CD4-positive, alpha-beta T cell treated with Interleukin-6 at 100 ng/mL for 8 hours (primary cell): ENCODE measurements around the gene STX10.
"Not testable (repeated sequence)": the region's sequence is repeated elsewhere in the genome, so short reads cannot be mapped to it uniquely, and the experiment has no call there.

Source experiments
- DNase-seq: peaks from one replicate; pipeline ENCODE4 v3.0.0-alpha.2; 2020; ENCODE audit warnings: mixed read lengths, low spot score

STX10 gene

DNA sequence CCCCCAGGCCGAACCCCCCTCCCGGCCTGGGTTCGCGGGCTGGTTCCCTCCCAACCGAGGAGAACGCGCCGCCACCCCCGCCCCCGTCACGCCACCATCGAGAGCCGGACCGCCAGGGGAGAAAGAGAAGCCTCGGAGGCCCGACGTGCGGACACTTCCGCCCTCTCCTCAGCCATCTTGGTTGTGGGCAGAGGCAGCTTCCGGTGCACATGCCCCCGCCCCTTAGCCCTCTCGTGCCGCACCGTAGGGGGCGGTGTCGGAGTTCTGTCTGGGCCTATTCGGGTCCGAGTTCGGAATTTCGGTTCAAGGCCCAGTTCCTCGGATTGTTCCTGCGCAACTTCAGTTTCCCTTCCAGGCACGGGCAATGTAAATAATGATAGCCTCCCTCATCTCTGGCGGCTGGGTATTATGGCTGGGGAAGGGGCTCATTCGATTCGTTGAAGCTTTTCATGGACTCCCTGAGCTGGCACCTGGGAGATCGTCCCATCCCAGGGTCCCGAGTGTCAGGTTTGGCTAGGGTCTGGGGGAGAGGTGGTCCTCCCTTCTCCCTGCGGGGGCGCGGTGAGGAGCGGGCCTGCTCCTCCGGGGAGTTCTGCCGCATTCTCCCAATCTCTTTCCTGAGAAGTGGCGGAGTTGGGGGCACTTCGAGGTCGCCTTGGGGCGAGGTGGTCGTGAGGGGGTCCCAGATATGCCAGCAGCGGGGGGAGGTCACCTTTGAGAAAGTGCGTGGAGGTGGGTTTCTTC lies at the start of gene STX10, which contains the start of gene IER2:
Gene STX10, minus strand, starts transcription at position 189 of the 744 bp plus-strand sequence. CDS start 202 bp downstream, outside the sequence.
Gene IER2, plus strand, starts transcription at position 225 of the 744 bp plus-strand sequence. CDS start 2,776 bp downstream, outside the sequence.
- peak; percentile 94 for DNase-seq

DNA sequence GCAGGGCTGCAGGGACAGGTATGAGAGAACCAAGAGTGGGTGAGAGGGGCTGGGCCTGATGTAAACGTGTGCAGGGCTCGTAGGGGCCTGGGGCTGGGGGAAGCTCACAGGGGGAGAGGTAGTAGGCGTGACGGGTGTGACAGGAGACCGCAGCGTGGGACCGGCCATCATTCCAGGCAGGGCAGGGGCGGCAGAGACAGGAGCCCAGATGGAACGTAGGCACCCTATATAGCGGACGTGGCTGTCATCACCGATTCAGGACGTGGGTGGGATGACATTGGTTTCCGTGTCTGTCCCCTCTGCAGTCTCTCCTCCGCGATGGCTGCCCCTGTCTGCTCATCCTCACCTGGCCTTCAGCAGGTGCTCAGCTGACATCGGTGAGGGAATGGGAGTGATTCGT lies 48.5 kb upstream of the STX10 start:
- DNase-seq, result no peak

- peak; percentile 66 for DNase-seq
Measured at GRCh38 chr19:13195678-13196077, 45.5 kb upstream of the STX10 start.

DNA sequence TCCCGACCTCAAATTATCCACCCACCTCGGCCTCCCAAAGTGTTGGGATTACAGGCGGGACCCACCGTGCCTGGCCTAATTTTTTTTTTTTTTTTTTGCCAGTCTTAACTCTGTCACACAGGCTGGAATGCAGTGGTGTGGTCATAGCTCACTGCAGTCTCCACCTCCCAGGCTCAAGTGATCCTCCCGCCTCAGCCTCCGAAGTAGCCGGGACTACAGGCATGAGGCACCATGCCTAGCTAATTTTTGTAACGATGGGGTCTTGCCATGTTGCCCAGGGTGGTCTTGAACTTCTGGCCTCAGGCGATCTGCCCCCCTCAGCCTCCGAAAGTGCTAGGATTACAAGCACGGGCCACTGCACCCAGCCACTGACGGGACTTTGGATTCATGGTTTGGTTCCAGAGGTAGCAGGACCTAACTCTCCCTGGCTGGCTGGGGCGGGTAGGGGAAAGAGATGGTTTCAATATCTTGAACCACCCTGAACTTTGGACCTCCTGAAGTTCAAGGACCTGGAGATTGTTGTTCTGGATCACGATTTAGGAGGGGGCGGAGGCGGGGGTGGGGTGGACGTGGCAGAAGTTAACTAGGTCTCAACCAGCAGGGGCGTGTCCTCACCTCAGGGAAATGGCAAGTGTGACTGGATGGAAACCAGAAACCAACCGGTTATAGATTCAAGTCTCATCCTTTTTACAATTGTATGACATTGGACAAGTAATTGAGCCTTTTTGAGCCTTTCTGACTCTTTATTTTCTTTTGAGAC lies 40.8 kb upstream of the STX10 start:
- DNase-seq, result no peak

- DNase-seq, result no peak
Measured at GRCh38 chr19:13189600-13189999, 39.4 kb upstream of the STX10 start.

DNA sequence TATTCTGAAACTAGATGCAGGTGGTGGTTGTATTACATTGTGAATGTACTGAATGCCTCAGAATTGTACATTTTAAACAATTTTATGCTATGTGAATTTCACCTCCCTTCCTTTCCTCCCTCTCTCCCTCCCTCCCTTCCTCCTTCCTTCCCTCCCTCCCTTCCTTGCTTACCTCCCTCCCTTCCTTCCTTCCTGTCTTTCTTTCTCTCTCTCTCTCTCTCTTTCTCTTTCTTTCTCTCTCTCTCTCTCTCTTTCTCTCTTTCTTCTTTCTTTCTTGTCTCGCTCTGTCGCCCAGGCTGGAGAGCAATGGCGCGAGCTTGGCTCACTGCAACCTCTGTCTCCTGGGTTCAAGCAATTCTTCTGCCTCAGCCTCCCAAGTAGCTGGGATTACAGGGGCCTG lies 37.2 kb upstream of the STX10 start:
- DNase-seq, result no peak

DNA sequence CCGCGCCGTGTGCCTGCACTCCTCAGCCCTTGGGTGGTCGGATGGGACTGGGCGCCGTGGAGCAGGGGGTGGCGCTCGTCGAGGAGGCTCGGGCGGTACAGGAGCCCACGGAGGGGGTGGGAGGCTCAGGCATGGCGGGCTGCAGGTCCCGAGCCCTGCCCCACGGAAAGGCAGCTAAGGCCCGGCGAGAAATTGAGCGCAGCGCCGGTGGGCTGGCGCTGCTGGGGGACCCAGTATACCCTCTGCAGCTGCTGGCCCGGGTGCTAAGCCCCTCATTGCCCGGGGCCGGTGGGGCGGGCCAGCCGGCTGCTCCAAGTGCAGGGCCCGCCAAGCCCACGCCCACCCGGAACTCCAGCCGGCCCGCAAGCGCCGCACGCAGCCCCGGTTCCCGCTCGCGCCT lies 36.5 kb upstream of the STX10 start:
- not testable (repeated sequence) for DNase-seq

DNA sequence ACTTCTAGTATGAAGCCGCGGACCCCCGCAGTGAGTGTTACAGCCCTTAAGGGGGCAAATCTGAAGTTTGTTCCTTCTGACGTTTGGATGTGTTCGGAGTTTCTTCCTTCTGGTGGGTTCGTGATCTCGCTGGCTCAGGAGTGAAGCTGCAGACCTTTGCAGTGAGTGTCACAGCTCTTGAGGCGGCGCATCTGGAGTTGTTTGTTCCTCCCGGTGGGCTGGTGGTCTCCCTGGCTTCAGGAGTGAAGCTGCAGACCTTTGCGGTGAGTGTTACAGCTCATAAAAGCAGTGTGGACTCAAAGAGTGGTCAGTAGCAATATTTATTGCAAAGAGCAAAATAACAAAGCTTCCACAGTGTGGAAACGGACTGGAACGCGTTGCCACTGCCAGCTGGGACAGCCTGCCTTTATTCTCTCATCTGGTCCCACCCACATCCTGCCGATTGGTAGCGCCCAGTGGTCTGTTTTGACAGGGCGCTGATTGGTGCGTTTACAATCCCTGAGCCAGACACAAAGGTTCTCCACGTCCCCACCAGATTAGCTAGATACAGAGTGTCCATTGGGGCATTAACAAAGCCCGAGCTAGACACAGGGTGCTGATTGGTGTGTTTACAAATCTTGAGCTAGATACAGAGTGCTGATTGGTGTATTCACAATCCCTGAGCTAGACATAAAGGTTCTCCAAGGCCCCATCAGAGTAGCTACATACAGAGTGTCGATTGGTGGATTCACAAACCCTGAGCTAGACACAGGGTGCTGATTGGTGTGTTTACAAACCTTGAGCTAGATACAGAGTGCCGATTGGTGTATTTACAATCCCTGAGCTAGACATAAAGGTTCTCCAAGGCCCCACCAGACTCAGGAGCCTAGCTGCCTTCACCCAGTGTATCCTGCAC lies 35.8 kb upstream of the STX10 start:
- not testable (repeated sequence) for DNase-seq

GRCh38 chr19:13184926-13185325 lies 34.8 kb upstream of the STX10 start:
- DNase-seq, result not testable (repeated sequence)

DNA sequence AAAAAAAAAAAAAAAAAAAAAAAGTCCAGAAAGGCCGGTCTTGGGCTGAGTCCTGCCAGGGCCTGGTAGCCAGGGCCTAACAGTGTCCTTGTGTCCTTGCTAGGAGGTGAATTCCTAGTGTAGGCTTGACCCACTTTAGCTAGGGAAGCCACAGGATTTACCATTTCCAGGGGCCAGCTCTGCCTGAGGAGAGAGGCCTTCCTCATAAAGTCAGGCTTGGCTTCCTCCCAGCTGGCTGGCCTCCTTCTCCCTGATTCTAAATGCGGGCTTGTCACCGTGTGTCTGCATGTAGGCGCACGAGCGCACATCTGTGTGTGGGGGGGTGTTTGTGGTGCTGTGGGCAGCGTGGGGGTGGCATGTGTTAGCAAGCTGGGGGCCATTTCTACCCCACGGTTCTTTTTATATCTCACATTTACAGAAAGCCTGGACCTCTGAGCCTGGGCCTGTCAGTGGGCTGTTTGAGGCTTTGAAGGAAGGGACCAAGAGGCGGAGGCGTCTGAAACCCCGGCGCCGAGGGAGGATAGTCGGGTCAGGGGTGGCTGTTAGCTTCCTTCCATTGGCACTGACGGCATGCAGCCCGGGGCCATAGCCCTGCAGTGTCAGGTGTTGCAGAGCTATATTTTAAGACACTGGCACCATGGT lies 31.7 kb upstream of the STX10 start:
- peak; percentile 19 for DNase-seq

DNA sequence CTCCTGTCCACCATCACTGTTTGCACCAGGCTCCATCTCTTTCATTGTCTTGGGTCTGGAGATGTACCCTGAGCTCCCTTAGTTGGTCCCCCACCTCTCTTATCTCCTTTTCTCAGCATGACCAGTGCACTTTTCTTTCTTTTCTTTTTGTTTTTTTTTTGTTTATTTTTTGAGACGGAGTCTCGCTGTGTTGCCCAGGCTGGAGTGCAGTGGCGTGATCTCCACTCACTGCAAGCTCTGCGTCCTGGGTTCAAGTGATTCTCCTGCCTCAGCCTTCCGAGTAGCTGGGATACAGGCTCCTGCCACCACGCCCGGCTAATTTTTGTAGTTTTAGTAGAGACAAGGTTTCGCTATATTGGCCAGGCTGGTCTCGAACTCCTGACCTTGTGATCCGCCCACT lies 28.1 kb upstream of the STX10 start:
- DNase-seq, result not testable (repeated sequence)

DNA sequence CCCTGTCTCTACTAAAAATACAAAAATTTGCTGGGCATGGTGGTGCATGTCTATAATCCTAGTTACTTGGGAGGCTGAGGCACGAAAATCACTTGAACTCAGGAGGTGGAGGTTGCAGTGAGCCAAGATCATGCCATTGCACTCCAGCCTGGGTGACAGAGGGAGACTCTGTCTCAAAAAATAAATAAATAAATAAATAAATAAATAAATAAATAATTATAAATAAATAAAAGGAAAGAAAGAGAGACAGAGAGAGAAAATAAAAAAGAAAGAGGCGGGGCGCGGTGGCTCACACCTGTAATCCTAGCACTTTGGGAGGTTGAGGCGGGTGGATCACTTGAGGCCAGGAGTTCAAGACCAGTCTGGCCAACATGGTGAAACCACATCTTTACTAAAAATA lies 27.4 kb upstream of the STX10 start:
- not testable (repeated sequence) for DNase-seq

- DNase-seq, result no peak
Measured at GRCh38 chr19:13176345-13176744, 26.2 kb upstream of the STX10 start.

DNA sequence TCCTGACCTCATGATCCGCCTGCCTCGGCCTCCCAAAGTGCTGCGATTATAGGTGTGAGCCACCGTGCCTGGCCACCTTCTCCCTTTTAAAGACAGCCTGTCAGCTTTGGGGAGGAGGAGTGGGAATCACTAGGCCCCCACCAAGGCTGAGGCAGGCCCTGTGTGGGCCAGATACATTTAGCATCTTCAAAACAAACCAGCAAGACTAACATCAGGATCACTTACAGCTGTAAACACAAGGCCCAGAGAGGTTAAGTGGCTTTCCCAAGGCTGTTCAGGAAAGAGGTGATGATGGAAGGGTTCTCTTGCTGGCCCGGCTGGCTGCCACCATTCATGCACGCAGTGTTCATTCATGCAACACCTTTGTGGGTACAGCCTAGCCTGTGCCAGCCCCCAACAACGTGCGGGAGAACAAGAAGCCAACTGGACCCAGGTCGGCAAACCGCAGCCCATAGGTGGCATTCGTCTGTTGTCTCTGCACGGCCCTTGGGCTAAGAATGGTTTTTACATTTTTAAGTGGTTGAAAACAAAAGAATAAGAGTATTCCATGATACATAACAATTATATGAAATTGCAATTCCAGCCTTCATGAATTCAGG lies 23.1 kb upstream of the STX10 start:
- no peak for DNase-seq

DNA sequence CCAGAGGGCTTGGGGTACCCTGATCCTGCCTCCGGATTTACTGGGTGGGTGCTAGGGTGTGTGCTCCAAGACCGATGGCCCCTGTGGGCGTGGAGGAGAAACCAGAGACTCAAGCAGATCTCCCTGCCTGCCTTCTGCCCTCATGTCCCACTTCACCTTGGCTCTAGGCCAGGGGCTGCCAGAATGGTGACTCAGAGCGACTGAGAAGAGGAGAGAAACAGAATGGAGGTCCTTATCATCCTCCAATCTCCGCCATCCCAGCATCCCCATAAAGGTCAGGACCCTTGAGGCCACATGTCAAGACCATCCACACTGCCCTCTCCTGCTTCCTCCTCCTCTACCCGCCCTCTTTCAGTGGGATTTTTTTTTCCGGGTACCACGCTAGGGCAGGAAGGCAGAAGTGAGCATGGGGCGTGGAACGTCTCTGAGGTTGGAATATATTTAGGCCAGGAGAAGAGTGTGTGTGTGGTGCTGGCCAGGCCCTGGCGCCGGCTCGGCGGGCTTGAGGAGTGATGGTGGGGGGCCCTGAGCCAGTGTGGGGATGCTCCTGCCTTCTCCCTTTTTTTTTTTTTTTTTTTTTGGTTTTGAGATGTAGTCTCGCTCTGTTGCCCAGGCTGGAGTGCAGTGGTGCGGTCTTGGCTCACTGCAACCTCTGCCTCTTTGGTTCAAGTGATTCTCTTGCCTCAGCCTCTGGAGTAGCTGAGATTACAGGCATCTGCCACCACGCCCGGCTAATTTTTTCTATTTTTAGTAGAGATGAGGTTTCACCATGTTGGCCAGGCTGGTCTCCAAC lies 22.4 kb upstream of the STX10 start:
- peak; percentile 76 for DNase-seq

DNA sequence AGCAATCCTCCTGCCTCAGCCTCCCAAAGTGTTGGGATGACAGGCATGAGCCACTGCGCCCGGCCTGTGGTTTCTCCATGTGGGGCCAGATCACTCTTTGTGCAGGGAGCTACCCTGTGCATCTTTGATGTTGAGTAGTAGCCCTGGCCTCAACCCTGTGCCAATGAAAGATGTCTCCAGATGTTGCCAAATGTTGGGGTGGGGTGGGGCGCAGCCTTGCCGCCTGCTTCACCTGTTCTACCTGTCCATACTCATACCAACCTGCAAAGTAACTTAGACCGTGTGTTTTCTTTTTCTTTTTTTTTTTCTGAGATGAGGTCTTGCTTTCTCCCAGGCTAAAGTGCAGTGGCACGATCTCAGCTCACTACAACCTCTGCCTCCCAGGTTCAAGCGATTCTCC lies 21.0 kb upstream of the STX10 start:
- no peak for DNase-seq

DNA sequence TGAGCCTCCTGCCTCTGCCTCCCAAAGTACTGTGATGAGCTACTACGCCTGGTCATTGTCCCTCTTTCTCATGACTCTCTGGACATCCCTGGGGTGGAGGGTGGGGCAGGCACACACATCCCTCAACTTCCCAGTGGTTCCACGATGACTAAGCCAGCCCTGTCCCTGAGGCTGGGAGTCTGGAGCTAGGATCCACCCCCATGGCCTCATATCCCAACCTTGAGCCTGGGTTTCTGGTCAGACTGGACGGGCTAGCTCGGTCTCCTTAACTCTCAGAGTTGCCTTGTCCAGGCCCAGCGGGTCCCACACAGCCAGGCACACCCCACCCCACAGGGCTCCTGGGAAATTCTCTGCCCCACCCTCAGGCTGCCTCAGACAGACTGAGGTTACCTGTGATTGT lies 19.6 kb upstream of the STX10 start:
- DNase-seq, result no peak

GRCh38 chr19:13166151-13166550 lies 16.0 kb upstream of the STX10 start:
- not testable (repeated sequence) for DNase-seq

DNA sequence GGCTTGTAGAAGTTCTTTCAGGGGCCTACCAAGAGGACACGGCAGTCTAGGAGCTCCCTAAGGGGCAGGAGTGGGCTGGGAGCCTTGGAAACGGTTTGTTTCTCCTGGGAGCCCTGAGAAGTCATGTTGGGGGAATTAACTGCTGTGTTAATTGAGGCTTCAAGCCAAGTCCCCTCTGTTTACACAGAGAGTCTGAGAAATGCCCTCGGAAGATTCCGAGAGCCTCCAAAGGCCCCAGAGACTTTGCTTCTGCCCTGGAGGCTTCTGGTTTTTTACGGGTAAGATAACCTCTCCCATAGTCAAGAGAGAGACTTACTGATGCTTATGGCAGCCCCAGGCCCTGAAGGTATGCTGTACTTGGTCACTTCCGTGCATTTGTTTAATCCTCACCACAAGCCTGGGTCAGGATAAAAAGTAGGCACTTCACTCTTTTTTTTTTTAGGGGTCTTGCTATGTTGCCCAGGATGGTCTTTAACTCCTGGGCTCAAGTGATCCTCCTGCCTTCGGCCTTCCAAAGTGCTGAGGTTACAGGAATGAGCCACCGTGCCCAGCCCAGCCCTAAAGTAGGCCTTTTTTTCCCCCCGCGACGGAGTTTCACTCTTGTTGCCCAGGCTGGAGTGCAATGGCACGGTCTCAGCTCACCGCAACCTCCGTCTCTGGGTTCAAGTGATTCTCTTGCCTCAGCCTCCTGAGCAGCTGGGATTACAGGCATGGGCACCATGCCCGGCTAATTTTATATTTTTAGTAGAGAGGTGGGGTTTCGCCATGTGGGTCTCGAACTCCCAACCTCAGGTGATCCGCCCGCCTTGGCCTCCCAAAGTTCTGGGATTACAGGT lies 15.2 kb upstream of the STX10 start:
- DNase-seq, result no peak
